CD4-positive, alpha-beta T cell treated with Interleukin-17A for 4 hours (primary cell): Measurements from ENCODE around the gene TMEM80.

Experiments used
- DNase-seq: peaks from one replicate; pipeline ENCODE4 v3.0.0-alpha.2; 2020; ENCODE audit warnings: mixed read lengths

Gene TMEM80

DNA sequence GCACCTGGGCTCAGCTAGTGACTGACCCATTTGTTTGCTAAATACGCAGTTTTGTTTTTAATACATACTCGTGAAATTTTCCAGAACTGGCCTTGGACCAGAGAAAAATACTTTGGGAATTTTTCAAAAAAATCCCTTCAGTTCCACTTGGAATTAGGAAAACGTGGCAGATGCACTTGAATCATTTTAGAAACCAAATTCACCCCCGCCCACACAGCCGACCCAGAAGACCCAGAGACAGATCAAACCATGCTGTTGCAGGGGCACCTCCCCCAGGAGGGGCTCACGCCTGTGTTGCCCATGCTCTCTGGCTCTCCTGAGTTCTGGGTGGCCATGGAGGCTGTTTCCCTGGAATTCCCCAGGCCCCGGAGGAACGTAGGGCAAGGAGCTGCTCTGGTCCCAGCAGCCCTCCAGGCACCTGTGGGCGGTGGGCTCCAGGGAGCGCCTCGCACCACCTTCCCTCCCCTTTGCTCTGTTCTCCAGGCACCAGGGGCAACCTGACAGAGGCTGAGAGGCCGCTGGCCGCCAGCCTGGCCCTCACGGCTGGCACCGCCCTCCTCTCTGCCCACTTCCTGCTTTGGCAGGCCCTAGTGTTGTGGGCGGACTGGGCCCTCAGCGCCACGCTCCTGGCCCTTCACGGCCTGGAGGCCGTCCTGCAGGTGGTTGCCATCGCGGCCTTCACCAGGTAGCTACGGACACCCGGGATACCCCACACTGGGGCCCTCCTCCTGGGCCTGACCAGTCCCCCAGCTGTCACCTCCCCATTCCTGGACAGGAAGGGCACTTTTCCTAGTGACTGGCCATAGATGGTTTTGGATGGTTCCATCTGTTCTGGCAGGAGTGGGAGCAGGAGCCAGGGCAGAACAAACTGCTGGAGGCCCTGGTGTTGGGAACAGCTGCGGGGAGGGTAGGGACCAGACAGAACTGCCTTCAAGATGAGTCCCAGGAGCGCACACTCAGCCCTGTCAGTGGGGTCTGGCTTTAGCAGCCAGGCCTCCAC lies 7.1 kb downstream of the TMEM80 start:
- no peak for DNase-seq

DNA sequence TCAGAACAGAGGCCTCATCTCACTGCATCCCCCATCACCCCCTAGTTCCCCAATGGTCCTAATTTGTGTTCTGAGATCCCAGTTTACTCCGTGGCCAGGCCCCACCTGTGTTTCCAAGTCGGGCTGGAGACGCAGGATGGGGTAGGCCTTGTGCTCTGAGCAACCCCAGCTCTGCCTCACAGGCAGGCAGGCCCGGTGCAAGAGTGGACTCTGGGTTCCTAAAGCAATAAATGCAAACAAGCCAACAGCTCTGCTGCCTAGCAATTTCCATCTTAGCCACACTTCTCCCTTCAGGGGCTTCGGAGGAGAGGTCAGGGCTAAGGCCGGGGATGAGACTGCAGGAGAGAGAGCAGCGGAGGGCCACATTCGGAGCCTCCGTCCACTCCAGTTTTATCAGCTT lies 7.9 kb downstream of the TMEM80 start:
- DNase-seq = no peak

DNA sequence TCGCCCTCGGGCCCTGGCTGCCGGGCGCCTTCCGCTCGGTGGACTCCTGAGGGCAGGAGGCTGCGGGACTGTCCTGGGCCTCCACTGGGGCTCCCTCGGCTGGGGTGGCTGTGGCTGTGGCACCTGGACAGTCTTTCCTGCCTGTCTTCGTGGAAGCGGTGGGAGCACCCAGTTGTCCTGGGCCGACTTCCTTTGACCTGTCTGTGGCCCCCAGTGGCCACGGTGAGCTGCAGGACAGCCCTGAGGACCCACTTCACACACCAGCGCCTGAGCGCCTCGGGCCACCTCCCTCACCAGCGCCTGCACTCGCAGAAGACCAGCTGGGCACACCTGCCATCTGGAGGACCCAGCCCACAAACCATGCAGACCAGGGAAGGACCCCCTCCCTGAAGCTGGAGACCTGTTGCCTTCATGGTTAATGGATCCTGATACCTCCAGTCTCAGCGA lies 8.6 kb downstream of the TMEM80 start:
- no peak for DNase-seq

DNA sequence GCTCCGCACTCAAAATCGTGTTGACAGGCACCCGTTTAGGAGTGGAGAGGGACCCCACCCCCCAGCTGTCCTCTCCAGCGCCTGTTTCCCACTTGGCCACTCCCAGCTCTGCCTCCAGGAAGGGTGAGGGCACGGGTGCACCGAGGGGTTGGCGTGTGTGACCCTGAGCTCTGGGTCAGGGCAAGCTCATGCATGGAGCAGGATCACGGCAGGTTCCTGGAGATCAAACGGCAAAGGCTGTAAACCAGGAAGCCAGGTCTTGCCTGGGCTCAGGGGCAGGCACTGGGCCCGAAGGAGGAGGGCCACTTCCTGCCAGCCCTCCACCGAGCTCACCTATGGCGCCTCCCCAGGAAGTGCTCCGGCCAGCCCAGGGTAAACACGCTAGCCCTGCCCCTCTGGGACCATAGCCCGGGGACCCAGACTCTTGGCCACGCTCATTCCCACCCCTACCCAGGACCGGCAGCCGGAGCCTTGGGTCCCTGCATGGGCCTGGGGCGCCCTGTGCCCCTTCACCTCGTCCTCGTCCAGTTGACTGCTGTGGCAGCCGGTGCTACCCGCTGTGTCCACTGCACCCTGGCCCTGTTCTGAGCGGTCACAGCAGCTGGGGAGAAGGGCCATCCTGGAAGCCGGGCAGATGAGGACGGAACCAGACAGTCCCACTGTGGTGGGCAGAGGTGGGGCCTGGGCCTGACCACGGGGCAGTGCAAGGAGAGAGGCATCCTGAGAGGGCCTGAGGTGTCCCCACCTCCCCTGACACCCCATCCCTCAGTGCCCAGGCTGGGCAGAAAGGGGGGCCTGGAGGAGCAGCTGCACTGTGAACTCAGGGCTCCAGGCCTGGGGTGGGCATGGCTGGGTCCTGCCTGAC lies 9.4 kb downstream of the TMEM80 start:
- DNase-seq = no peak

DNA sequence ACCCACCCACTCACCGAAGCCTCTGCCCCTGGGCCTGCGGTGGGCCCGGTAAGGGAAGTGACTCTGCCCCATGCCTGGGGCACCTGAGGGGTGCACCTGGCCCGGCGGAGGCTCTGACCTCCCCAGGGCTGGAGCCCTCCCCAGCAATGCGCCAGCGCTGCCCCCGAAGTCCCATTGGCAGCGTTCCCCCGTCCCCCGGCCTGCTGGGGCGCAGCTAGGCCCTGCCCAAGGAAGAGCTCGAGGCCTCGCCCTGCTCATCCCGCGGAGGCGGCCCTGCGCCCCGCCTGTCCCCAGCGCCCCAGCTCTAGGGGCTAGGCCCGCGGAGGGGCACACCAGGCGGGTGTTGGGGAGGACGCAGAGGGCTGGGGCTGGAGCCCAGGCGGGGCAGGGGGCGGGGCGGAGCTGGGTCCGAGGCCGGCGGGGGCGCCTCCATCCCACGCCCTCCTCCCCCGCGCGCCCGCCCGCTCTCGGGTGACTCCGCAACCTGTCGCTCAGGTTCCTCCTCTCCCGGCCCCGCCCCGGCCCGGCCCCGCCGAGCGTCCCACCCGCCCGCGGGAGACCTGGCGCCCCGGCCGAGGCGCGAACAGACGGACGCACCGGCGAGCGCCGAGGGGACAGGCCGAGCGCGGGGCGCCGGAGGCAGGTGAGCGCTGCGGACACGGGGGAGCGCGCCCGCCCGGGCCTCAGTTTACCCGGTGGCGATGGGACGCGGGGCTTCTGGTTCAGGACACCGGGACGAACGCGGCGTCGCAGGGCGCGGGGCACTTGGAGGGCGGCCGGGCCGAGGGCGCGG lies 10.2 kb downstream of the TMEM80 start, which contains the start of gene EPS8L2:
EPS8L2 (plus strand) TSS at position 586 of the 793 bp plus-strand sequence. CDS start 3,177 bp downstream, outside the sequence.
- DNase-seq = peak; percentile 44

DNA sequence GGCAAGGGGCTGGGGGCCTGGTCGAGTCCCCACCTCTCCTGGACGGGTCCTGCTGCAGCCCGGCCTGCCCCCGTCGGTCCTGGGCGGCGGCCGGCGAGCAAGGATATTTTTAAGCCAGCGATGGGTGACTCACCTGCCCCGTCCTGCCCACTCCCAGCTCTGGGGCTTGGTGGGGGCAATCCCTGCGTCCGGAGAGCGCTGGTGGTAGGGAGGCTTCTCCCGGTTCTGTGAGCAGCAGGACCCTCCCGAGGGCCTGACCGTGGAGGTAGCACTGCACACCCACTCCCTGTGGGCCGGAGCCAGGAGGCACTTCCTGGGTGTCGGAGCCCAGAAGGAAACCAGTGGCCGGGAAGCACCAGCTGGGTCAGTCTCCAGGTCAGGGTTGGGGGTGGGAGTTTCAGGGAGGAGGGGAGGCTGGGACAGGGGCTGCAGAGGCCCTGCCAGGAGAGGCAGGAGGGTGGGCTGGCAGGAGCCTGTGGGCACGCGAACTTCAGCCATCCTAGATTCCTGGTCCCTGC lies 10.9 kb downstream of the TMEM80 start:
- DNase-seq = no peak

DNA sequence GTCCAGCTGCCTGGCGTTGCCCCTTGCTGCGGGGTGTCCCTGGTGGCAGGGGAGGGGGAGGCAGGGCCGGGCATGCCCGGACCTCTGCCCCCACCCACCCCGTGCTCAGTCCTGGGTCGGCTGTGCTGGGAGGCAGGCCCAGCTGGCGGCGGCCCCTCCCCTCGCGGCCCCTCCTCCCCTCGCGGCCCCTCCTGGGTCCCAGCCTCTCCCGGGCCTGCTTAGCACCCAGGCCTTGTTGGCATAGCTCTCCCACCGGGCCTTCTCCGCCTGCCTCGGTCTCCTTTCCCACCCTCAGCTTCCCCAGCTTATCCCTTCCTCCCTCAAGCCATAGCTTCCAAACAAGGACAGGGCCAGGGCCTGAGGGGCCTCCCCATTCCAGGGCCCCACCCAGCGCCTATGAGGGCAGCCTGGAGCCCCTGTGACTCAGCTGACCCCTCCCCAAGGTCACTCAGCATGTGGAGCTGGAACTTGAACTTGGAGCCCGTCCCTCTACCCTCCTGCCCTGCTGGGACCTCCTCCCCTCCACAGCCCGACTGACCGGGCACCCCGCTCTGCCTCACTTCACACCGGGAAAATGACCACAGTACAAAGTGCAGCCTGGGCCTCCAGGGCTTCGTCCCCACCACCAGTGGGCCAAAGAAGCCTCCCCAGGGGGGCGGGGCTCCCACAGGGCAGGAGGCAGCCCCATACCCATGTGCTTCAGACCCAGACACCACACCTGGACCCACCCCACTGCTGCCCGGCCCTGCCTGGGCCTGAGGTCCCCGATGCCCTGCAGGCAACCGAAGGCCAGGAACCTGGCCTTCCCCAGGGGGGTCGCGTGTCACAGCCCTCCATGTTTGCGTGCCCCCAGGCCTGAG lies 11.6 kb downstream of the TMEM80 start:
- DNase-seq = no peak

DNA sequence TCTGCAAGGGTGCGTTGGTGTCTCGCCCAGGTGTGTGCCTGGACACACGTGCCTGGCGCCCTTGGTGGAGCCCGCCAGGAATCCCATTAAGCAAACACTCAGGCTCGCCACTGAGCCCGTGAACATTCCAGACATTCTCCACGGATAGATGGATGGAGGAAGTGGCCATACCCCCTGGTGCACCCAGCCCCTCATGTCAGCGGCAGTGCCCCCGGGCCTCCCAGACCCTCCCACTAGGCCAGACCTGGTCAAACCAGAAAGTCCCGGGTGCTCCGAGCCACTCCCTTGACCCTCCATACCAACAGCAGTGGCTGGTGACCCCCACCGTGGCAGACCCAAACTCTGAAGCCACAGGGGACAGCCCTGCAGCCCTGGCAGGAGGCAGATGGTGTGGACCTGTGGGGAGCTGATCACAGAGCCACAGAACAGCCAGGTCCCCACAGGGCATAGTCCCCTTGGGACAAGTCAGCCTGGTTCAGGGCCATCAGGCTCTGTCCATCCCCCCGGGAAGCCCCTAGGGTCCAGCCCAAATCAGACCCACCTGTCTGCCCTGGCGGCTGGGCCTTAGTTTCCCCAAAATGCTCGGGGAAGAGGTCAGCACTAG lies 12.3 kb downstream of the TMEM80 start:
- no peak for DNase-seq

DNA sequence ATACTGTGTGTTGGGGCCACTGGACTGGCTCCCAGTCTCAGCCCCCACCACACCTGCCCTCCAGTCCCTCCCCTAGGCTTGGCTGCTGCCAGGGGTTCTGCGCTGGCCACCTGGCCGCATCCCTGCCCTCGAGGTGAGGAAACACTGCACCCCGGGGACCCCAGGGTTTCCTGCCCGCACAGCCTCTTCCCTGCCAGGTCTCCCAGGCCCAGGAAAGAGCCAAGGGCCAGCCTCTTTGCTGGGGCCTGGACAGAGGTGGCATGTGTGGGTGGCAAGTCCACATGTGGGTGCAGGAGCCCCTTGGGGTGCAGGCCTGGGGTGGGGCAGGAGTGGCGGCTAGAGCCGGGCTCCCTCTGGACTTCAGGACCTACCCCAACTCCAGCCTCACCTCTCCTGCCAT lies 12.9 kb downstream of the TMEM80 start:
- no peak for DNase-seq

DNA sequence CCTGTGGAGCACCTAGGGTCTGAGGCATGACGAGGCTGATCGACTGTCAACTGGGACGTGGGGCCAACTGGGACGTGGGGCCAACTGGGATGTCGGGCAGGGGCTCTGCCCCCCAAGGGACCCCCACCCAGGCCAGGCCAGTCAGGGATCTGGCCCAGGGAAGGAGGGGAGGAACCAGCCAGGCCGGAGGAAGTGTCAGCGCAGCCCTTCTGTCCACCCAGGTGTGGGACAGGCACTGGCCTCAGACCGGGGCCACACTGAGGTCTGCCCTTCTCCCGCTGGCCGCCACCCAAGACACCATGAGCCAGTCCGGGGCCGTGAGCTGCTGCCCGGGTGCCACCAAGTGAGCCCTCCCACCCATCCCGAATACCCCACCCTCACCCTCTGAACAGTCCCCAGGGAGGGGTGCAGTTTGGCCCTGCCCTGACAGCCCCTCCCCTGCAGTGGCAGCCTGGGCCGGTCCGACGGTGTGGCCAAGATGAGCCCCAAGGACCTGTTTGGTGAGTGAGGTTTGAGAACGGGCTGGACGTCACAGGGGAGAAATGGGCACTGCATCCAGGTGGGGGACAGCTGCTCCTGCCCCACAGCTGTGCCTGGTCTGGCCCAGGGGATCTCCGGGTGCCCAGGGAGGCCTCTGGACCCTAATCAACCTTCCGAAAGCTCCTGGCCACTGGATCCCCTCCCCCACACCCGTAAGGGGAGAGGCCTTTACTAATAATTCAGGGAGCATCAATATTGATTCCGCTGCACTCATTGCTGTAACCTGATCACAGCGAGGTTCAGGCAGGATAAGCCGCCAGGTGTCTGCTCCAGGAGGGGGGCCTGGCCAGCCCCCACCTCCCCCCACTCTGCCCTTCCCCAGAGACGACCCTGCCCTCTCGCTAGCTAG lies 13.7 kb downstream of the TMEM80 start:
- DNase-seq = no peak

DNA sequence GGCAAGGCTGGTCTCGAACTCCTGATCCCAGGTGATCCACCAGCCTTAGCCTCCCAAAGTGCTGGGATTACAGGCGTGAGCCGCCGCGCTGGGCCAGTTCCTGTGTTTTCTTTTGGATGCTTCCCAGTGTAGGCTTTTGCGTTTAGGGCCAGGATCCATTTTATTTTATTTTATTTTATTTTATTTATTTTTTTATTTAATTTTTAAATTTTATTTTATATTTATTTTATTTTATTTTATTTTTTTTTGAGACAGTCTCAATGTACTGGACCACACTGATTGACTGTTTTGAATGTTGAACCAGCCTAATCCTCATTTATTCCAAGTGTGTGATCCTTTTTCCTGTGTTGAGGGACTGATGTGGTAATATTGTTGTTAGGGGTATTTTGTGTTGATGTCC lies 18.8 kb downstream of the TMEM80 start:
- DNase-seq = no peak

DNA sequence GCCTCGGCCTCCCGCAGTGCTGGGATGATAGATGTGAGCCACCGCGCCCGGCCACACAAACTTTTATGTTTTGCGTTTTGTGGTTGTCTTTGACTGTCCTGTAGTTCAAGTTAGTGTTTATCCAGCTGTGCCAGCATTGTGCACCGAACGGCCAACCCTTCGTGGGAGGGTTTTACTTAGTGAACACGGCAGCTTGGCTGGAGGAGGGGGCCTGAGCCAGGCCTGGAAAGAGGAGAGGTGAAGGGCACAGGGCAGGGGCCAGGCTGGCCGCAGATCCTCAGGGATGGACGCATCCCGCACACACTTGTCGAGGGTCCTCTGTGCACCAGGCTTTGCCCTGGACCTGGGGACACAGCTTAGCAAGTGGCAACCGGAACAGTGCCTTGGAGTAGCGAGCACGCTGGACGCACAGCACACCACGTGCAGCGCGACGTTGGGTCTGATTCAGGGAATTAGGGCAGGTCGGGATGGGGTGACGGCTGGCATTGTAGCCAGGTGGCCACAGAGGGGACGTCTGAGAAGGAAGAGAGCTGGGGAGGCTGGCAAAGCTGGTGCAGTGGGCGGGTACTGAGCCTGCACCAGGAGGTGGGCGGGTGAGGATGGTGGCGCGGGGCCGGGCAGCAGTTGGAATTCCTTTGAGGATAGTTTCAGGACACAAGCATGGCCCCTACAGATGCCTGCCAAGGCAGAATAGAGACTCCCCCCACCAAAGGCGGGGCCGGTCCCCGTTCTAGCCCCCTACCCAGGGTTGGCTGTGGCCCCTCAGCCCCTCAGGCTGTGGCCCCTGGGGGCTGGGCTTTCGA lies 23.8 kb downstream of the TMEM80 start:
- DNase-seq = no peak

DNA sequence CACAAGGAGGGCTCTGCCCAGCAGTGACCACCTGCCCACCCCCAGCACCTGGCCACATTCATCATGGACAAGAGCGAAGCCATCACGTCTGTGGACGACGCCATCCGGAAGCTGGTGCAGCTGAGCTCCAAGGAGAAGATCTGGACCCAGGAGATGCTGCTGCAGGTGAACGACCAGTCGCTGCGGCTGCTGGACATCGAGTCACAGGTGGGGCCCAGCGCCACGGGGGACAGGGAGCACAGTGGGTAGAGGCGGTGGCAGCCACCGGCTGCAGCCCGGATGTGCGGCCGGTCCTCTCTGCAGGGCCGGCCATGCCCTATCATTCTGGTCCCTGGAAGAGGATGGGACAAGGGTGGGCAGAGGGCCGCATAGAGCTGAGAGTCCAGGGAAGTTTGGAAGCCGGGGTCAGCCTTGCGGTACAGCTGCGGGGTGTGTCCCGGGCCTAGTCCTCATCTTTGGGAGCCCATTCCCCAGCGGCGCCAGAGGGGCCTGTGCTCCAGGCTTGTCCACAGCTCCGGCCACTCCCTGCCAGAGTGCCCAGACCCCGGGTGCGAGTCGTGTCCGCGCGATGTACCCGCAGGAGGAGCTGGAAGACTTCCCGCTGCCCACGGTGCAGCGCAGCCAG lies 24.5 kb downstream of the TMEM80 start:
- DNase-seq = no peak

DNA sequence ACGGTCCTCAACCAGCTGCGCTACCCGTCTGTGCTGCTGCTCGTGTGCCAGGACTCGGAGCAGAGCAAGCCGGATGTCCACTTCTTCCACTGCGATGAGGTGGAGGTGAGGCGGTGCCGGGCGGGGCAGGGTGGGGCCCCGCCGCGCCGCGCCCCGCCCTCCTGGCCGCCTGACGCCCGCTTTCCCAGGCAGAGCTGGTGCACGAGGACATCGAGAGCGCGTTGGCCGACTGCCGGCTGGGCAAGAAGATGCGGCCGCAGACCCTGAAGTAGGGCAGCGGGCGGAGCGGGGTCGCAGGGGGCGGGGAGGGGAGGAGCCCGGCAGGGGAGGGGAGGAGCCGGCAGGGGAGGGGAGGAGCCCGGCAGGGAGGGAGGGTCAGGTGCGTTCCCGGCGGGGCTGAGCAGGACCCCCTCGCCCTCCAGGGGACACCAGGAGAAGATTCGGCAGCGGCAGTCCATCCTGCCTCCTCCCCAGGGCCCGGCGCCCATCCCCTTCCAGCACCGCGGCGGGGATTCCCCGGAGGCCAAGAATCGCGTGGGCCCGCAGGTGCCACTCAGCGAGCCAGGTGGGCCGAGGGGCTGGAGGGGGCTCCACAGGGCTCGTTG lies 25.1 kb downstream of the TMEM80 start:
- DNase-seq = peak; percentile 31

DNA sequence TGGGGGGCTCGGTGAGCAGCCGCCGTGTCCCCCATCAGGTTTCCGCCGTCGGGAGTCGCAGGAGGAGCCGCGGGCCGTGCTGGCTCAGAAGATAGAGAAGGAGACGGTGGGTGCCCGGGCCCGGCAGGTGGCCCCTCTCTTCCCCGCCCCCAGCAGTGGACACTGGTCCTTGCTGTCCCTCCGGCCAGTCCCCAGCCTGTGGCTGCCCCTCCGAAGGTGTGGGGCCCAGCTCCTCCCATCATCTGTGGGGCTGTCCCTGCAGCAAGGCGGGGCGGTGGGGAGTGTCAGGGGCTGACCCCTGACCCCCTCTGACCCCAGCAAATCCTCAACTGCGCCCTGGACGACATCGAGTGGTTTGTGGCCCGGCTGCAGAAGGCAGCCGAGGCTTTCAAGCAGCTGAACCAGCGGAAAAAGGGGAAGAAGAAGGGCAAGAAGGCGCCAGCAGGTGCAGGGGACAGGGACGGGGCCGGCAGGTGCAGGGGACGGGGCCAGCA lies 25.7 kb downstream of the TMEM80 start:
- no peak for DNase-seq

DNA sequence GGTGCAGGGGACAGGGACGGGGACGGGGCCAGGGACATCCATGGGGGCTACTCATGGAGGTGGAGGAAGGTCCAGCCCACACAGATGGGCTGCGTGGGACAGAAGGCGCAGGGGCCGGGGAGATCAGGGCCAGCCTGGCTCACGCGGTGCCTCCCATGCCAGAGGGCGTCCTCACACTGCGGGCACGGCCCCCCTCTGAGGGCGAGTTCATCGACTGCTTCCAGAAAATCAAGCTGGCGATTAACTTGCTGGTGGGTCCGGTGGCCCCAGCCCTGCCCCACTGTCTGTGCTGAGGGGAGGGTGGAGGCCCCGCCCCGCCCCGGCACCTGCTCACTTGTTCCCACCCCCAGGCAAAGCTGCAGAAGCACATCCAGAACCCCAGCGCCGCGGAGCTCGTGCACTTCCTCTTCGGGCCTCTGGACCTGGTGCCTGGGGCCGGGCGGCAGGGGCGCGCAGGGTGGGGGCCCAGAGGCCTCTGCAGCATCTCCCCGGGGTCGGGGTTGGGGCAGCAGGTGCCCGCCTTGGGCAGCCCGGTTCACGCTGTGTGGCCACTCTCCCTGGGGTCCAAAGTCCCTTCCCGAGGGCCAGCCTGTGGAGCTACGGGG lies 26.2 kb downstream of the TMEM80 start:
- peak; percentile 74 for DNase-seq

DNA sequence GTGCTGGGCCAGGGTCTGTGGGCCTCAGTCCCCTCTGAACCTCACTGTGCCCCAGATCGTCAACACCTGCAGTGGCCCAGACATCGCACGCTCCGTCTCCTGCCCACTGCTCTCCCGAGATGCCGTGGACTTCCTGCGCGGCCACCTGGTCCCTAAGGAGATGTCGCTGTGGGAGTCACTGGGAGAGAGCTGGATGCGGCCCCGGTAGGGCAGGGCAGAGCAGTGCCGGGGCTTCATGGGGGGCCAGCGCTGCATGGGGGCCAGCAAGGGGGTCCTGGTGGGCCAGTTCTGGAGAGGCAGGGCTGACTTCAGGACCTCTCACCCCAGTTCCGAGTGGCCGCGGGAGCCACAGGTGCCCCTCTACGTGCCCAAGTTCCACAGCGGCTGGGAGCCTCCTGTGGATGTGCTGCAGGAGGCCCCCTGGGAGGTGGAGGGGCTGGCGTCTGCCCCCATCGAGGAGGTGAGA lies 26.8 kb downstream of the TMEM80 start:
- no peak for DNase-seq
